H1 (cell line): ENCODE results near the gene CABP1. TPM values are rescaled to one million over a fixed set of nuclear protein-coding genes. Genes with fewer than 3 reads are reported as not detected.

Source experiments
- CTCF ChIA-PET: fragments of 300-600 bp; sonication (Branson Sonifier 250); formaldehyde crosslinking; loops from one replicate; lab custom pipeline; 2021; ENCODE audit not compliant: partially characterized antibody; lab: Charles Lee
- POLR2A ChIA-PET: fragments of 300-600 bp; sonication (Branson Sonifier 250); formaldehyde crosslinking; loops from one replicate; lab custom pipeline; 2021; ENCODE audit warnings: inconsistent platforms; ENCODE audit not compliant: partially characterized antibody; lab: Charles Lee
- DNase-seq, 2 experiments: peaks; one replicate each; pipeline versions ENCODE4 v3.0.0 to v3.0.0-alpha.2; 2010 to 2022; ENCODE audit warnings: low spot score in 2 of 2, low read depth in 1 of 2, mixed read lengths in 1 of 2
- FAIRE-seq: peaks from 2 replicates; lab custom pipeline; 2011; peaks lifted over from hg19 to GRCh38; lab: Jason Lieb, UNC
- H2AFZ ChIP-seq: 2 replicates; pipeline ENCODE4 v1.8.1; 2012; ENCODE audit warnings: low read length, inconsistent platforms
- H2AK5ac ChIP-seq: 2 replicates; pipeline ENCODE4 v1.6.1; 2013; ENCODE audit warnings: low read depth, low read length
- H2BK120ac ChIP-seq: replicated peaks from 2 replicates; pipeline ENCODE3; 2013; ENCODE audit warnings: low read depth, low read length, inconsistent platforms
- H2BK12ac ChIP-seq: 2 replicates; pipeline ENCODE4 v1.6.1; 2013; ENCODE audit warnings: low read depth, low read length
- H2BK15ac ChIP-seq: 2 replicates; pipeline ENCODE4 v1.6.1; 2013; ENCODE audit warnings: low read length
- H2BK20ac ChIP-seq: 2 replicates; pipeline ENCODE4 v1.6.1; 2013; ENCODE audit warnings: low read length
- H2BK5ac ChIP-seq: 2 replicates; pipeline ENCODE4 v1.6.1; 2013; ENCODE audit warnings: low read depth, low read length
- H3K14ac ChIP-seq: 2 replicates; pipeline ENCODE4 v1.6.1; 2013; ENCODE audit warnings: inconsistent platforms; ENCODE audit not compliant: insufficient read length
- H3K18ac ChIP-seq: 2 replicates; pipeline ENCODE4 v1.6.1; 2013; ENCODE audit warnings: low read length; ENCODE audit errors: extremely low read depth
- H3K23ac ChIP-seq: 2 replicates; pipeline ENCODE4 v1.6.1; 2013; ENCODE audit warnings: inconsistent platforms; ENCODE audit not compliant: insufficient read length
- H3K23me2 ChIP-seq: 2 replicates; pipeline ENCODE4 v1.6.1; 2013; ENCODE audit warnings: low read depth, low read length
- H3K27ac ChIP-seq: 2 replicates; pipeline ENCODE4 v1.6.1; 2011; ENCODE audit warnings: low read depth, low read length, inconsistent platforms
- H3K27me3 ChIP-seq, 4 experiments: replicated peaks in 1 of 4; 1 replicate in 1 of 4; 2 replicates in 3 of 4; pipeline versions ENCODE4 v1.6.1 to v1.8.1; 2011 to 2013; ENCODE audit warnings: low read length in 3 of 4, mild to moderate bottlenecking in 3 of 4, inconsistent platforms in 2 of 4, mixed read lengths in 2 of 4, moderate library complexity in 1 of 4; ENCODE audit not compliant: control insufficient read depth in 3 of 4, insufficient read depth in 3 of 4; ENCODE audit errors: extremely low read depth in 1 of 4
- H3K36me3 ChIP-seq, 4 experiments: 2 replicates each; pipeline versions ENCODE4 v1.6.1 to v1.8.1; 2011 to 2013; ENCODE audit warnings: mild to moderate bottlenecking in 4 of 4, low read length in 3 of 4, moderate library complexity in 2 of 4, control low read depth in 1 of 4, inconsistent platforms in 1 of 4; ENCODE audit not compliant: insufficient read depth in 4 of 4, control insufficient read depth in 2 of 4
- H3K4ac ChIP-seq: replicated peaks from 2 replicates; pipeline ENCODE3; 2013; ENCODE audit warnings: low read length, low read depth, mixed read lengths, inconsistent platforms; ENCODE audit not compliant: insufficient read length
- H3K4me1 ChIP-seq, 4 experiments: replicated peaks in 1 of 4; 1 replicate in 1 of 4; 2 replicates in 3 of 4; pipeline versions ENCODE4 v1.6.1 to v1.8.1; 2011 to 2013; ENCODE audit warnings: low read length in 3 of 4, inconsistent platforms in 2 of 4, mixed read lengths in 1 of 4; ENCODE audit not compliant: insufficient read depth in 4 of 4, control insufficient read depth in 3 of 4
- H3K4me2 ChIP-seq, 2 experiments: 2 replicates each; pipeline versions ENCODE4 v1.6.1 to v1.8.1; 2011 to 2013; ENCODE audit warnings: low read depth in 2 of 2, low read length in 2 of 2, control low read depth in 1 of 2, inconsistent platforms in 1 of 2, mild to moderate bottlenecking in 1 of 2; ENCODE audit not compliant: insufficient read depth in 1 of 2
- H3K4me3 ChIP-seq, 4 experiments: fragments of 200-600, 300-600 bp in 1 of 4; sonication (generic), shearing (Covaris generic), sonication (Bioruptor Twin) in 1 of 4; 2 replicates each; pipeline versions ENCODE4 v1.5.1 to v1.8.1; 2011 to 2016; ENCODE audit warnings: low read length in 4 of 4, low read depth in 3 of 4, control low read depth in 2 of 4, inconsistent platforms in 2 of 4, mild to moderate bottlenecking in 2 of 4, mixed read lengths in 1 of 4, moderate library complexity in 1 of 4; ENCODE audit not compliant: insufficient read depth in 2 of 4; ENCODE audit errors: extremely low read depth in 1 of 4
- H3K56ac ChIP-seq: replicated peaks from 2 replicates; pipeline ENCODE3; 2013; ENCODE audit warnings: low read depth, mild to moderate bottlenecking, mixed read lengths, low read length, inconsistent platforms; ENCODE audit not compliant: insufficient read length
- H3K79me1 ChIP-seq: 2 replicates; pipeline ENCODE4 v1.6.1; 2013; ENCODE audit warnings: low read depth, low read length, control low read depth
- H3K79me2 ChIP-seq, 2 experiments: 2 replicates each; pipeline versions ENCODE4 v1.6.1 to v1.8.1; 2012 to 2013; ENCODE audit warnings: low read length in 2 of 2, mild to moderate bottlenecking in 2 of 2, inconsistent platforms in 1 of 2; ENCODE audit not compliant: insufficient read depth in 2 of 2, control insufficient read depth in 1 of 2
- H3K9ac ChIP-seq, 4 experiments: replicated peaks in 1 of 4; 1 replicate in 1 of 4; 2 replicates in 3 of 4; pipeline versions ENCODE4 v1.6.1 to v1.8.1; 2011 to 2013; ENCODE audit warnings: low read depth in 3 of 4, low read length in 3 of 4, control low read depth in 2 of 4, mild to moderate bottlenecking in 2 of 4, moderate library complexity in 2 of 4, inconsistent platforms in 1 of 4; ENCODE audit errors: extremely low read depth in 1 of 4
- H3K9me3 ChIP-seq, 2 experiments: 2 replicates each; pipeline versions ENCODE4 v1.6.1 to v1.8.1; 2012 to 2013; ENCODE audit warnings: mild to moderate bottlenecking in 2 of 2, moderate library complexity in 2 of 2, control low read depth in 1 of 2, inconsistent platforms in 1 of 2, low read depth in 1 of 2, low read length in 1 of 2, mixed read lengths in 1 of 2; ENCODE audit not compliant: insufficient read depth in 2 of 2
- H4K20me1 ChIP-seq, 2 experiments: replicated peaks in 1 of 2; 2 replicates each; pipeline versions ENCODE3 to v1.8.1; 2011 to 2013; ENCODE audit warnings: inconsistent platforms in 2 of 2, low read length in 2 of 2, mild to moderate bottlenecking in 1 of 2; ENCODE audit not compliant: insufficient read depth in 2 of 2, control insufficient read depth in 1 of 2
- H4K5ac ChIP-seq: 2 replicates; pipeline ENCODE4 v1.6.1; 2013; ENCODE audit warnings: low read length, low read depth, mixed read lengths, inconsistent platforms; ENCODE audit not compliant: insufficient read length
- H4K8ac ChIP-seq: 2 replicates; pipeline ENCODE4 v1.8.0; 2013; ENCODE audit warnings: mild to moderate bottlenecking, moderate library complexity, low read length, inconsistent platforms; ENCODE audit not compliant: insufficient read depth; ENCODE audit errors: extremely low read depth
- H4K91ac ChIP-seq: replicated peaks from 2 replicates; pipeline ENCODE3; 2013; ENCODE audit warnings: low read length, mixed read lengths, inconsistent platforms; ENCODE audit not compliant: insufficient read length
- BCL11A ChIP-seq, 2 experiments: IDR thresholded peaks; one replicate each; pipeline ENCODE4 v1.6.1; 2011; ENCODE audit warnings: low read depth in 2 of 2, low read length in 2 of 2, mild to moderate bottlenecking in 2 of 2
- CHD2 ChIP-seq: IDR thresholded peaks from 2 replicates; pipeline ENCODE4 v1.6.1; 2012; ENCODE audit warnings: low read length, improper control_type of control experiment
- CREB1 ChIP-seq: IDR thresholded peaks from 2 replicates; pipeline ENCODE4 v1.6.1; 2012; ENCODE audit warnings: inconsistent platforms
- HDAC6 ChIP-seq: IDR thresholded peaks from one replicate; pipeline ENCODE4 v1.7.1; 2012; ENCODE audit warnings: low read depth, mild to moderate bottlenecking, inconsistent platforms, low read length, moderate library complexity
- PHF8 ChIP-seq: fragments of 200-600 bp; sonication (generic); conservative IDR thresholded peaks from 2 replicates; pipeline ENCODE4 v1.7.1; 2012; ENCODE audit warnings: low read depth, mild to moderate bottlenecking, inconsistent platforms, low read length, moderate library complexity
- TAF1 ChIP-seq: IDR thresholded peaks from 2 replicates; pipeline ENCODE4 v1.6.1; 2011; ENCODE audit warnings: mild to moderate bottlenecking, low read depth, low read length
- WGBS, 2 experiments: shearing (Covaris generic) in 1 of 2; methylation state at CpG; one replicate each; pipeline versions ENCODE4 v1.1.6 to v1.1.7; 2013 to 2015; ENCODE audit warnings: low lambda C conversion rate in 2 of 2, mixed read lengths in 2 of 2, inconsistent platforms in 1 of 2, low coverage in 1 of 2, missing lambda C conversion rate in 1 of 2; ENCODE audit not compliant: insufficient replicate concordance in 2 of 2, insufficient coverage in 1 of 2, insufficient read length in 1 of 2; ENCODE audit errors: extremely low coverage in 1 of 2, missing lambda C conversion rate in 1 of 2; 5-methylcytosine and 5-hydroxymethylcytosine counted together
- polyA plus RNA-seq, 7 experiments: library from polyadenylated mRNA; depleted of rRNA in 3 of 7; stranded (reverse) in 5 of 7; unstranded in 2 of 7; fragments of >200 nt in 5 of 7; fragments of 200-250 nt in 2 of 7; gene quantifications; 1 replicate in 5 of 7; 2 replicates in 1 of 7; 4 replicates in 1 of 7; pipeline versions ENCODE4 v1.2.1 to v1.2.3, GENCODE V29; 2011 to 2013; ENCODE audit warnings: missing spikeins in 2 of 7, mixed read lengths in 2 of 7
- total RNA-seq: library from RNA; stranded (reverse); fragmentation: NEBNext Ultra II Directional; extraction: Animal tissue kit (Norgen Biotek cat#: 25700); gene quantifications from 2 replicates; pipeline ENCODE4 v1.2.1, GENCODE V29; 2021

CABP1 gene
- total and polyA plus RNA-seq, 2 of the 8 experiments (the other 6 are each of a cell fraction or from before 2014, with no cell fraction given): 3.9 to 7.4 TPM

DNA sequence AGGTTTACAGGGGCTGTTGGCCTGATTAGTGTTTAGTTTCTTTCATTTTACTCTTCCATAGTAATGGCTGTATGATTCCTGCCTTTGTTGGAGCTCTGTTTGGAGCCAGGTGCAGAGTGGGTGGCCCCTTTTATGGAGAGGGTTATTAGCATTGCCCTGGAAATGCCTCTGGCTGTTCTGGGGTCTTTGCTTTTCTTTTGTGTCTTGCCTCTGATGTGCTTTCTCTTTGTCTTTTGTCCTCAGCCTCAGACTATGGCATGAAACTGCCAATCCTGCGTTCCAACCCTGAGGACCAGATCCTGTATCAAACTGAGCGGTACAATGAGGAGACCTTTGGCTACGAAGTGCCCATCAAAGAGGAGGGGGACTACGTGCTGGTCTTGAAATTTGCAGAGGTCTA, 53.4 kb downstream of the CABP1 start:
- H3K4ac ChIP-seq: no peak overlapping the region
- H3K4me1 ChIP-seq: peaks cover 6 to 22% (median 13%) of the 10 kb centered on the region in 4 experiments; a peak in 6 of 7 replicates
- H3K23ac ChIP-seq: no peak overlapping the region
- H3K36me3 ChIP-seq: peaks cover 15 to 49% (median 42%) of the 10 kb centered on the region in 4 experiments
- peaks cover 1% of the 10 kb centered on the region for H3K23me2 ChIP-seq
- POLR2A ChIA-PET: interaction anchor here (1.0 to 1.6 kb wide), 5 partner anchors 9 to 44 kb away, joined by 3 to 8 read pairs (median 3); partner anchors contain the start of gene UNC119B
- peak overlapping the region; percentile 46 to 61; a peak in 3 of 4 replicates for H3K4me2 ChIP-seq
- H3K9me3 ChIP-seq: no peaks in the 10 kb centered on the region
- DNase-seq (no peak), FAIRE-seq (no peak)
- WGBS, 2 experiments: 66% methylated on average over 4 of the region's 4 CpGs; no CpG with 5 or more reads in 1 of the 2 experiments
- peak overlapping the region; percentile 37; the same call in 1 of the 2 replicates for H2BK5ac ChIP-seq
- peaks cover 16 to 18% of the 10 kb centered on the region in 2 experiments for H4K20me1 ChIP-seq
- H3K14ac ChIP-seq: no peak overlapping the region
- H3K27ac ChIP-seq: peak overlapping the region; percentile 53; the same call in 1 of the 2 replicates
- H2BK15ac ChIP-seq: no peak overlapping the region
- no peak overlapping the region for H4K91ac ChIP-seq
- no peaks in the 10 kb centered on the region for H3K27me3 ChIP-seq
- H3K18ac ChIP-seq: no peak overlapping the region
- H2BK120ac ChIP-seq: no peak overlapping the region
- peaks cover 8% of the 10 kb centered on the region; the same call in 1 of the 2 replicates for H3K79me1 ChIP-seq
- H2BK20ac ChIP-seq: no peak overlapping the region
- H3K4me3 ChIP-seq: no peak overlapping the region
- H4K8ac ChIP-seq: no peak overlapping the region
- no peak overlapping the region for H3K56ac ChIP-seq
- CTCF ChIA-PET: interaction anchor here (0.6 to 10.4 kb wide), 4 partner anchors 16 to 975 kb away, joined by 3 to 87 read pairs (median 4); no protein-coding TSS in a partner anchor
- H4K5ac ChIP-seq: no peak overlapping the region
- H2AK5ac ChIP-seq: no peak overlapping the region
- no peak overlapping the region for H2AFZ ChIP-seq
- H3K79me2 ChIP-seq: peaks cover 28 to 68% of the 10 kb centered on the region in 2 experiments
- H2BK12ac ChIP-seq: peak overlapping the region; percentile 21; the same call in 1 of the 2 replicates
- H3K9ac ChIP-seq: no peak overlapping the region
- no peak for TF ChIP-seq PHF8
- TF ChIP-seq CHD2: no peak
- no peak for TF ChIP-seq HDAC6
- no peak for TF ChIP-seq CREB1
- no peak for TF ChIP-seq BCL11A (IDR thresholded peaks at IDR 0.05; ENCODE audit: low read depth in 2 of 2, low read length in 2 of 2)
- no peak for TF ChIP-seq TAF1
